Gastrocnemius medialis (tissue), 4 donors: ENCODE measurements around the gene IGLL1.

Experiments
- POLR2A ChIP-seq, 2 donors: fragments of 450-650 bp; IDR thresholded peaks; one replicate each; pipeline ENCODE4 v1.6.1; 2017; ENCODE audit warnings: antibody characterized with exemption in 2 of 2, mild to moderate bottlenecking in 2 of 2, moderate library complexity in 2 of 2
- TF ChIP-seq, protein P1 (sequence below), 5 experiments: fragments of 450-650 bp in 3 of 5; fragments of 200-600 bp in 2 of 5; sonication (generic) in 2 of 5; IDR thresholded peaks in 4 of 5; conservative IDR thresholded peaks in 1 of 5; 1 replicate in 4 of 5; 2 replicates in 1 of 5; pipeline ENCODE4 v1.5.1; 2016 to 2019; ENCODE audit warnings: antibody characterized with exemption in 5 of 5, mild to moderate bottlenecking in 3 of 5, moderate library complexity in 3 of 5

DNA sequence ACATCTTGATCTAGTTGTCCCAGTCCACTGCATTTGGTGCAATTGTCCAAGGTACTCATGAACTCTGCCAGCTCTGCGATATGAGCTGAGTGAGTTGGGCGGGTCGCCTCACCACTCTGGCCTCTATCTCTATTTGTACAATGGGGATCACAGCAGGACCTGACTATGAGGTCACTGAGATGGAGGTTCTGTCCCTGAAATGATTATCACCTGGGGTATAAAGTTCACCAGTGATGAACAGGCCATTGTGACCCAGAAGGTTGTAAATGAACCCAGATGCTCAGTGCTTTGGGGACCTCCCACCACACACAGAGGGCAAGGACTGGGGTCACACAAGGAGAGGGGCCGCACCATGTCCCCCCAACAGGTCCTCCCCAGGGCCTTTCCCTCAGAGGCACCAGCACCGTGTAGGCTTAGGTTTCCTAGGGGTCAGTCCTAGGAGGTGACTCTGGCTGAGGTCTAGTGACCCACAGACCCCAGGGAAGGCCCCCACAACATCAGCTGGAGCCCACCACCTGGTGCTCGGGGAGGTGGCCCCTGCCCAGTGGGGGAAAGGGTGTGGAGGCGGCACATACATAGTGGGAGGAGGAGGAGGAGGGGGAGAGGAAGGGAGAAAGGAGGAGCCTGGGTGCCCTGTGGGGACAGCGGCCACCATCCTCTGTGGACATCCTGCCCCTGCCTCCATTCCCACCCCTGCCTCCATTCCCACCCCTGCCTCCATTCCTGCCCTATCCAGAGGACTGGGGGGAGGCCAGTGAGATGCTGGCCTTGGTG lies 25.0 kb upstream of the IGLL1 start:
- TF ChIP-seq, protein P1, sequence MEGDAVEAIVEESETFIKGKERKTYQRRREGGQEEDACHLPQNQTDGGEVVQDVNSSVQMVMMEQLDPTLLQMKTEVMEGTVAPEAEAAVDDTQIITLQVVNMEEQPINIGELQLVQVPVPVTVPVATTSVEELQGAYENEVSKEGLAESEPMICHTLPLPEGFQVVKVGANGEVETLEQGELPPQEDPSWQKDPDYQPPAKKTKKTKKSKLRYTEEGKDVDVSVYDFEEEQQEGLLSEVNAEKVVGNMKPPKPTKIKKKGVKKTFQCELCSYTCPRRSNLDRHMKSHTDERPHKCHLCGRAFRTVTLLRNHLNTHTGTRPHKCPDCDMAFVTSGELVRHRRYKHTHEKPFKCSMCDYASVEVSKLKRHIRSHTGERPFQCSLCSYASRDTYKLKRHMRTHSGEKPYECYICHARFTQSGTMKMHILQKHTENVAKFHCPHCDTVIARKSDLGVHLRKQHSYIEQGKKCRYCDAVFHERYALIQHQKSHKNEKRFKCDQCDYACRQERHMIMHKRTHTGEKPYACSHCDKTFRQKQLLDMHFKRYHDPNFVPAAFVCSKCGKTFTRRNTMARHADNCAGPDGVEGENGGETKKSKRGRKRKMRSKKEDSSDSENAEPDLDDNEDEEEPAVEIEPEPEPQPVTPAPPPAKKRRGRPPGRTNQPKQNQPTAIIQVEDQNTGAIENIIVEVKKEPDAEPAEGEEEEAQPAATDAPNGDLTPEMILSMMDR (IDR thresholded peaks at IDR 0.05 in 4 of 5, conservative IDR thresholded peaks at IDR 0.05 in 1 of 5), result no peak
- TF ChIP-seq POLR2A (IDR thresholded peaks at IDR 0.05), result no peak
